PC-3 (cell line): Measurements from ENCODE around the gene CMSS1.

Experiments used
- CTCF ChIP-seq: fragments of 300-600 bp; sonication (generic); conservative IDR thresholded peaks from 2 replicates; pipeline ENCODE4 v1.5.1; 2017; ENCODE audit warnings: antibody characterized with exemption, low read depth, mild to moderate bottlenecking, low read length
- EZH2 ChIP-seq: fragments of 300-600 bp; sonication (generic); IDR thresholded peaks from one replicate; pipeline ENCODE4 v1.6.1; 2017; ENCODE audit warnings: antibody characterized with exemption, mild to moderate bottlenecking, low read length; ENCODE audit not compliant: unreplicated experiment
- EZH2phosphoT487 ChIP-seq: fragments of 300-600 bp; sonication (generic); IDR thresholded peaks from 2 replicates; pipeline ENCODE4 v1.6.1; 2018; ENCODE audit warnings: mild to moderate bottlenecking, antibody characterized with exemption, low read length, borderline replicate concordance

DNA sequence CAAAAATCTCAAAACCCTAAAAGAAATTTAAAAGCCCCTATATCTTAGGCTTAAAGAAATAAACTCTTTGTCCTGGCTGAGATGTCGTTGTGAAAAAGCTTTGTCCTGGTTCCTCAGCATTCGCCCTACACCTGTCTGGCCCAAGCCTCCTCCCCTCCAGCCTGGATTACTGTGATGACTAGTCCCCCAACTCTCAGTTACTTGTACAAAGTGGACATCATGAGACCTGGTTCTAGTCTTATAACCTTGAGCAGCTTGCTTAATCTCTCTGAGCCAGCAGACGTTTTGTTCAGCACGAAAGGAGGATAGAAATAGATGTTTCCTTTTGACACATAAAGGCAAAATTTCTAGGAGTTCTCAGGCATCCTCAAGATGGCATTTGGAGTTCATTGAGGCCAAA lies 245.0 kb downstream of the CMSS1 start:
- TF ChIP-seq CTCF (no peak), EZH2phosphoT487 (no peak), EZH2 (no peak)
